ENCODE measurements around the gene KRT15. TPM values are rescaled to one million over a fixed set of nuclear protein-coding genes. Genes with fewer than 3 reads are reported as not detected.

Gene KRT15
- total RNA-seq, 2 experiments from 2014 or later: not detected

DNA sequence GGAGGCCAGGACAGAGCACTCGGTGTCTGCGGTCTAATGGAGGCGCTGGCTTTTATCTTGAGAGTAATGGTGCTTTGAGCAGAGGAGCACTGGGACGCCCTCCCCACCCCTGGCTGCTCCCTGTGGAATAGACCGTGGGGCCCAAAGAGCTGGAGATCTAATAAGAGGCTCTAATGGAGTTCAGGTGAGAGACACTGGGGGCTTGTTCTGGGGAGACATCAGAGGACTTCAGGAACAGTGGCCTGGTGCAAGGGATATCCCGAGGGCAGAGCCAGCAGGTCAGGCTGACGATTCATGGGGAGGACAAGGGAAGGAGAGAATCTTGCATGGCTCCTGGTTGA, 18.9 kb upstream of the KRT15 start:
- Histone ChIP-seq H3K79me2 (ENCODE audit: insufficient read depth, low read depth, low read length) (no peaks in the 10 kb centered on the region), H3K4me1 (ENCODE audit: insufficient read depth, low read length, poor library complexity, severe bottlenecking) (no peaks in the 10 kb centered on the region), H2AFZ (ENCODE audit: low read length) (no peak overlapping the region), H3K36me3 (ENCODE audit: insufficient read depth, low read length) (no peaks in the 10 kb centered on the region), H3K4me3 (ENCODE audit: low read depth, low read length, poor library complexity, severe bottlenecking) (no peak overlapping the region), H3K27ac (ENCODE audit: low read depth, low read length, poor library complexity, severe bottlenecking) (no peak overlapping the region), H3K4me2 (ENCODE audit: low read length) (no peak overlapping the region), H3K9me2 (ENCODE audit: insufficient read depth, low read length) (no peaks in the 10 kb centered on the region), H4K20me1 (ENCODE audit: insufficient read depth, low read length) (no peaks in the 10 kb centered on the region), H3K9me3 (ENCODE audit: low read length) (no peaks in the 10 kb centered on the region)
- intact Hi-C loops (cut with micrococcal nuclease; ENCODE audit: unreplicated experiment): no loop called here
- DNase-seq (ENCODE audit: low spot score): no peak
- ChIA-PET POLR2A (no interaction called here), CTCF (ENCODE audit: unreplicated experiment) (no interaction called here)
- BruUV-seq (replicated peaks): no TSS peak
- TF ChIP-seq, protein P1, sequence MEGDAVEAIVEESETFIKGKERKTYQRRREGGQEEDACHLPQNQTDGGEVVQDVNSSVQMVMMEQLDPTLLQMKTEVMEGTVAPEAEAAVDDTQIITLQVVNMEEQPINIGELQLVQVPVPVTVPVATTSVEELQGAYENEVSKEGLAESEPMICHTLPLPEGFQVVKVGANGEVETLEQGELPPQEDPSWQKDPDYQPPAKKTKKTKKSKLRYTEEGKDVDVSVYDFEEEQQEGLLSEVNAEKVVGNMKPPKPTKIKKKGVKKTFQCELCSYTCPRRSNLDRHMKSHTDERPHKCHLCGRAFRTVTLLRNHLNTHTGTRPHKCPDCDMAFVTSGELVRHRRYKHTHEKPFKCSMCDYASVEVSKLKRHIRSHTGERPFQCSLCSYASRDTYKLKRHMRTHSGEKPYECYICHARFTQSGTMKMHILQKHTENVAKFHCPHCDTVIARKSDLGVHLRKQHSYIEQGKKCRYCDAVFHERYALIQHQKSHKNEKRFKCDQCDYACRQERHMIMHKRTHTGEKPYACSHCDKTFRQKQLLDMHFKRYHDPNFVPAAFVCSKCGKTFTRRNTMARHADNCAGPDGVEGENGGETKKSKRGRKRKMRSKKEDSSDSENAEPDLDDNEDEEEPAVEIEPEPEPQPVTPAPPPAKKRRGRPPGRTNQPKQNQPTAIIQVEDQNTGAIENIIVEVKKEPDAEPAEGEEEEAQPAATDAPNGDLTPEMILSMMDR (conservative IDR thresholded peaks at IDR 0.05; ENCODE audit: low read length): no peak
- no peak for TF ChIP-seq EZH2phosphoT487 (IDR thresholded peaks at IDR 0.05; ENCODE audit: borderline replicate concordance, low read depth, low read length)

DNA sequence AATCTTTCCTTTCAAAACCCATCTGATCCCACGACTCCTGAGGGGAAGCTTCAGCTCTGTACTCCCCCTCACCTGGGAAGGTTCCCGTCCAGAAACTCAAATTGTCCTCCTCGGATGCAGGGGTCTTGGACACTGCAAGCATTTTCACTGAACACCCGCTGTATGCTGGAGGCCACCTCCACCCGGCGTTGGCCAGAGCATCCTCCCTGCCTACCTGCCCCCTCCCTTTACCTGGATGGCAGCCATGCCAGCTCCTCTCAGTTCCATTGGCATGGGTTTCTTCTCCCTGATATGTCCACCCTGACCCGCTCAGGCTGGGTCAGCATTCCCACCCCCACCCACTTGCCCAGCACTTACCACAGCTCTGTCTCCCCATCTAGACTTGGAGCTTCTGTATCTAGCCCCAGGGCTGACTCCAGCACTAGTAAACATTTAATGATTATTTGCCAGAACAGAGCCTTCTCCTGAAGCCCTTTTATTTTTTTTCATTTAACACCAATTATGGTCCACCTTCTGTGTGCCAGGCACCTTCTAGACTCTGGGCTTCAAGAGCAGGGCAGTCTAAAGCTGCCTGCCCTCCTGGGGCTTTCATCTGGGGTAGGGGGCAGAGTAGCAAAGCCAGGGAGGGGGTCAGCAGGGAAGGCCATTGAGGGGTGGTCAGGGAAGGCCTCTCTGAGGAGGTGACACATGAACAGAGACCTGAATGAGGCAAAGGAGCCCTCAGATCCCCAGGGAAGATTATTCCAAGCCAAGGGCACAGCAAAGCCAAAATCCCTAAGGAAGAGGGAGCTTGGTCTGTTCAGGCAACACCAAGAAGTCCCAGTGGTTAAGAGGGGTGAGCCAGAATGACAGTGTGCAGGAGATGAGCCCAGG, 18.3 kb upstream of the KRT15 start:
- Histone ChIP-seq H3K27ac (ENCODE audit: low read depth, low read length, poor library complexity, severe bottlenecking) (no peak overlapping the region), H3K9me2 (ENCODE audit: insufficient read depth, low read length) (no peaks in the 10 kb centered on the region), H3K4me2 (ENCODE audit: low read length) (no peak overlapping the region), H2AFZ (ENCODE audit: low read length) (no peak overlapping the region), H4K20me1 (ENCODE audit: insufficient read depth, low read length) (no peaks in the 10 kb centered on the region), H3K4me1 (ENCODE audit: insufficient read depth, low read length, poor library complexity, severe bottlenecking) (no peaks in the 10 kb centered on the region), H3K9me3 (ENCODE audit: low read length) (no peaks in the 10 kb centered on the region), H3K4me3 (ENCODE audit: low read depth, low read length, poor library complexity, severe bottlenecking) (no peak overlapping the region), H3K36me3 (ENCODE audit: insufficient read depth, low read length) (no peaks in the 10 kb centered on the region), H3K79me2 (ENCODE audit: insufficient read depth, low read depth, low read length) (no peaks in the 10 kb centered on the region)
- ChIA-PET POLR2A (no interaction called here), CTCF (ENCODE audit: unreplicated experiment) (no interaction called here)
- no peak for DNase-seq (ENCODE audit: low spot score)
- TF ChIP-seq, protein P1 (conservative IDR thresholded peaks at IDR 0.05; ENCODE audit: low read length): no peak
- TF ChIP-seq EZH2phosphoT487 (IDR thresholded peaks at IDR 0.05; ENCODE audit: borderline replicate concordance, low read depth, low read length): no peak
- intact Hi-C loops (cut with micrococcal nuclease; ENCODE audit: unreplicated experiment): no loop called here
- BruUV-seq (replicated peaks): no TSS peak

DNA sequence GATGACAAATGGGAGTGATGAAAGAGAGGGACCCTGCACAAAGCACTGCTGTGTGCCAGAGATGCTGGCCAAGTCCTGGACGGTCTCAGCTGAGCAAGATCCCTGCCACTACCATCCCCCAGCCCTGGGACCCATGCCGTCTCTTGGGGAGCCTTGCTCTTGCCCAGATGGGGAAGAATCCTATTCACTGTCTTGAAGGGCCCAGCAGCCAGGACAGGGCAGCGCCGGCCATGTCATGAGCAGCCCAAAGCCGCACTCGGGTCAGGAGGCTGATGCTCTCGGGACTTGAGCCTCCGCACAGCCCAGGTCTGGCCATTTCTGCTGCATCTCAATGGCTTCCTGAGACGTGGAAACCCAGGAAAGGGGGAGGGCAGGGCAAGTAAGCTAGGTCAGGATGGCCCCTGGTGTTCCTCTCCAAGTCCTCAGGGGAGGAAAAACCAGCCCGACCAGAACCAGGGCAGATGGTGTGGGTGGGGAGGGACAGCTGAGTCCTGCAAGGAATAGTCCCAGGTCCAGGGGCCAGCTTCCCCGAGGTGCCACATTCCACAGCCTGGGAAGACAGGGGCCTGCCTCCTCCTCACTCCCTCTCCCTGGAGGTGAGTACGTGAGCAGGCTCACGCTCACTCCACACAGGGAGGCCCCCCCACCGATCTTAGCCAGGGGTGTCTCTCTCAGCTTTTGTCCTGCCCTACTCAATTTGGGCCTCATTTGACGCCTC, 17.2 kb upstream of the KRT15 start:
- ChIA-PET CTCF (ENCODE audit: unreplicated experiment) (no interaction called here), POLR2A (interaction anchor here (0.6 kb wide), 1 partner anchor 57 kb away, joined by 3 read pairs; no protein-coding TSS in a partner anchor)
- no TSS peak for BruUV-seq (replicated peaks)
- Histone ChIP-seq H2AFZ (ENCODE audit: low read length) (no peak overlapping the region), H3K79me2 (ENCODE audit: insufficient read depth, low read depth, low read length) (no peaks in the 10 kb centered on the region), H3K27ac (ENCODE audit: low read depth, low read length, poor library complexity, severe bottlenecking) (no peak overlapping the region), H3K4me3 (ENCODE audit: low read depth, low read length, poor library complexity, severe bottlenecking) (no peak overlapping the region), H4K20me1 (ENCODE audit: insufficient read depth, low read length) (no peaks in the 10 kb centered on the region), H3K9me3 (ENCODE audit: low read length) (no peaks in the 10 kb centered on the region), H3K9me2 (ENCODE audit: insufficient read depth, low read length) (no peaks in the 10 kb centered on the region), H3K36me3 (ENCODE audit: insufficient read depth, low read length) (no peaks in the 10 kb centered on the region), H3K4me2 (ENCODE audit: low read length) (no peak overlapping the region), H3K4me1 (ENCODE audit: insufficient read depth, low read length, poor library complexity, severe bottlenecking) (no peaks in the 10 kb centered on the region)
- no peak for DNase-seq (ENCODE audit: low spot score)
- no peak for TF ChIP-seq EZH2phosphoT487 (IDR thresholded peaks at IDR 0.05; ENCODE audit: borderline replicate concordance, low read depth, low read length)
- TF ChIP-seq, protein P1 (conservative IDR thresholded peaks at IDR 0.05; ENCODE audit: low read length): no peak
- intact Hi-C loops (cut with micrococcal nuclease; ENCODE audit: unreplicated experiment): no loop called here

All from OCI-LY7 (cell line).